SKM-1 (cell line): ENCODE measurements around the gene NSUN7.
"Not testable (repeated sequence)": the region's sequence is repeated elsewhere in the genome, so short reads cannot be mapped to it uniquely, and the experiment has no call there.

Experiments used
- DNase-seq: peaks from one replicate; lab custom pipeline; 2025; ENCODE audit not compliant: unreplicated experiment; lab: John Stamatoyannopoulos, UW

NSUN7 gene

DNA sequence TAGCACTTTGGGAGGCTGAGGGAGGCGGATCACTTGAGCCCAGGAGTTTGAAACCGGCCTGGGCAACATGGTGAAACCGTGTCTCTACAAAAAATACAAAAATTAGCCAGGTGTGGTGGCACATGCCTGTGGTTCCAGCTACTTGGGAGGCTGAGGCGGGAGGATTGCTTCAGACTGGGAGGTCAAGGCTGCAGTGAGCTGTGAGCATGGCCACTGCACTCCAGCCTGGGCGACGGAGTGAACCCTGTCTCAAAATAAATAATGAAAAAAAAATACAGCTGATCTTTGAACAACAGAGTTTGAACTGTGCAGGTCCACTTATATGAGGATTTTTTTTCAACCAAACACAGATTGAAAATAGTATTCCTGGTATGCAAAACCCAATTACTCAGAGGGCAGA lies 67.4 kb downstream of the NSUN7 start:
- DNase-seq: not testable (repeated sequence)

DNA sequence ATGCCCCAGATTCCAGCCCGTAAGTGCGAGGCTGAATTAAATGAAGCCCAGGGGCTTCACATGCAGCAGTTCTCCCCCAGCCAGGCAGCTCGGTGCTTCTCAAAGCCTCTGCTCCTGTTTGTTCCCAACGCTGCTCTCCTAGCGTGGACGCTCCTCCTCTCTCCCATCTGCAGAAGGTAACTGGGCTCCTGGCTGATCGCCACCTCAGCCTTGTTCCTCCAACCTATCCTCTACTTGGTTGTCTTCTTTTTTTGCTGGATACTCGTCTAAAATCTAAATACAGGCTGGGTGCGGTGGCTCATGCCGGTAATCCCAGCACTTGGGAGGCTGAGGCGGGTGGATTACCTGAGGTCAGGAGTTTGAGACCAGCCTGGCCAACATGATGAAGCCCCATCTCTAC lies 70.3 kb downstream of the NSUN7 start:
- no peak for DNase-seq

DNA sequence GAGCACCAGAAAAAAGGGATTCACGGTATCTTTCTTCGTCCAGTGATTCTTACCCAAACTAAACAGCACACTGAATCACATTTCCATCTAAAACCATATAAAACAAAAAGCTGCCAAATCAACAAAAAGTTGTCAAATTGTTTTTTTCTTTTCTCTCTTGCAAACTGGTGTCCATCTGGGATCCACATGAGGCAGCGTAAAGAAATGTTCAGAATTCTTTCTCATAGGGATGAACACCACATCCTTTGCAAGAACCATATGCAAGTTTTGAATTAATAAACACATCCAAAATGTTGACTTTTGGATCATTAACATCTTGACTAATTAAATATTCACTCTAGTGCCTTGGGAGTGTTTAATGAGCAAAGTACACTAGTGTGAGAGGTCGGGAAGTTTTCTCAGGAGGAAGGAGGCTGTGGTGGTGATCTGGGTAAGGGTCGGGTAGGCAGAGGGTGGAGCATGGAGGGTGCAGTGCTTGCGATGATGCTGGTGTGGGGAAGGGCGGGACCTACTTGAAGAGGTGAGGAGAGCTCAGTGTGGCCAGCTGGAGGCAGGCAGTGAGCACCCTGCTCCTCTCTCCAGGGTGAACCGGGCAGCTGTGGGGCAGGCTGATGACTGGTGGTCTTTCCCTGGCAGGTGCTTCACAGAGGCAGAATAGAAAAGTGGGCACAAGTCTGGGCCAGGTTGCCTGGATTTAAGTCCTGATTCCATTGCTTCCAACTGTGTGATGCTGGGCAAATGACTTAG lies 72.8 kb downstream of the NSUN7 start:
- DNase-seq: no peak

DNA sequence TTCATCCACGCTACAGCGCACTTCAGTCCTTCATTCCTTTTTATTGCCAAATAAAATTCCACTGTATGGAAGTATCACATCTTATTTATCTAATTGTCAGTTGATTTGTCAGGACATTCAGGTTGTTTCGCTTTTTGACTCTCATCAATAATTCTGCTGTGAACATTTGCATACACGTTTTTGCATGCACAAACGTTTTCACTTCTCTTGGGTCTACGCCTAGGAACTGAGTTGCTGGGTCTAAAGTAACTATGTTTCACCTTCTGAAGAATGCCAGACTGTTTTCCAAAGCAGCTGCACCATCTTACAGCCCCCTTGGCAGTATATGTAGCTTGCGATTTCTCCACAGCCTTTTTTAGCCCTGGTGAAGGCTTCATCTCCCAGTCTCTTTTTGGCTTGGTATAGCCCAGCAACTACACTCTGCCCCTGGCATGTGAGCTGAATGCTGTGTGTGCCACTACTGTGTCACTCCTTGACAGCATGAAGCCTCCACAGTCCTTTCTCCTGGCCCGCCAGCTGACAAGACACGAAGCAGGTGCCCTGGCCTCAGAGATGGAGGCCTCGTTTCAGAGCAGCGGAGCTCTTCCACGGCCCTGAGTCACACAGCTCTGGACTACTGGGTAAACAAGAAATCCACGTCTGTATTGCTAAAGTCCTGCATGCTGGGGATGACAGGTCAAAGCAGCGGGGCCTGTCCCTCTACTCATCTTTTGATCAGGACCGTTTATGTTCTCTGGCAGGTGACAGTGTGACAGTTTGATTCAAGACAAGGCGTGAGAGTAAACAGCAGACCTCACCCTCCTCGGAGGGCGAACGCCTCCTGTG lies 75.5 kb downstream of the NSUN7 start:
- DNase-seq: no peak

DNA sequence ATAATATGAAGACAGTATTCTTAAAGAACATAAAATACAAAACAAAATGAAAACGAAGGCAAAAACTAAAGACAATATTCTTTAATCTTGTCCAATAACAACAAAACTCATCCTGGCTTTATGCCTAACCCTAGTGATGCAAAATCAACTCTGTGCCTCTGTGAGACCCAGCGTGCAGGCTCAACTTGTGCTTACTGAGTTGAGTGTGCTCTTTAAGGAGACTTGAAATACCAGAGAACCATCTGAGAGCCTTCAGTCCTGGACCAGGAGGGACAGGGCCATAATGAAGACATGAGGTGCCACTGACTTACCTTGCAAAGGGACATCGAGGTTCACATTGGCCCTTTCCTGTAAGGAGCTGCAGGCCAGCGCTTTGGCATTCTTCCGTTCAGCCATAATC lies 77.1 kb downstream of the NSUN7 start:
- no peak for DNase-seq

DNA sequence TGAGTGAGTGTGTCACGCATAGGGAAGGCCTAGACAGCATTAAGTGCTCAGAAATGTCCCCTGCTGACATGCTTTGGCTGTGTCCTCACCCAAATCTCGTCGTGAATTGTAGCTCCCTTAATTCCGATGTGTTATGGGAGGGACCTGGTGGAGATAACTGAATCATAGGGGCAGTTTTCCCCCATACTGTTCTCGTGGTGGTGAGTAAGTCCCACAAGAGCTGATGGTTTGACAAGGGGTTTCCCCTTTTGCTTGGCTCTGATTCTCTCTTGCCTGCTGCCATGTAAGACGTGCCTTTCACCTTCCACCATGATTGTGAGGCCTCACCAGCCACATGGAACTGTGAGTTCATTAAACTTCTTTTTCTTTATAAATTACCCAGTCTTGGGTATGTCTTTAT lies 78.0 kb downstream of the NSUN7 start:
- no peak for DNase-seq

DNA sequence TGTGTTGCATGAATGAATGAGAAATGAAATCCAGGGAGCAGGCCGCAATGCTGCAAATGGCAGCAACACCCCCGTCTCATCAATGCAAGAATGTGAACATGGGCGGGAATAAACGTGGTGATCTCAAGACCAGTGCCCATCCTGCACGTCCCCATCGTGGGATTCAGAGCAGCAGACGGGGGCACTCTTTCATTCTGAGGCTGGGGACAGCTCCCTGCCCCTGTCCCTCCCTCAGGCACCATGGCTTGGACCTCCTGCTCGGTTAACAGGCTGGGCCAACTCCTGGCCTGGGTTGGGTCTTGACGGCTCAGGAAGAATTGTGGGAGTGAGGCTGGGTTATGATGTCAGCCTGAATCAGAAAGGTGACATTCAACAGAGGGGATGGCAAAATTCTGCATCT lies 78.9 kb downstream of the NSUN7 start:
- DNase-seq: no peak

DNA sequence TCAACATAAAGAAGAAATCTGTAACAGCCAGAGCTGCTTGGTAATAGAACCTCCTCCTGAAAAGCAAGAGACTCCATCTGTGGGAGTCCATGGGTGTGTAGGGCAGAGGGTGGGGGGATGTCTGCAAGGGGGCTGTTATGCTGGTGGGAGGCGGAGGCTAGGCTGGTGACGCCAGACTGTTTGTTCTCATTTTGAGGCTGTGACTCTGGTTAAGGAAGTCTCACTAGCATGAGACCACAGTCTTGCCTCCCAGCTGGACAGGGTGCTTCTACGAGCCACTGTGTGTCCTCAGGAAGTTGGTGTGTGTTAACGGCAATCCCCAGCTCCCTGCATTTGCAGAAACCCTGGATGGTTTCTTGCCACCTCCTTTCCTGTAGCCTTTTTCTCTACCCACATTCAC lies 79.8 kb downstream of the NSUN7 start:
- no peak for DNase-seq

DNA sequence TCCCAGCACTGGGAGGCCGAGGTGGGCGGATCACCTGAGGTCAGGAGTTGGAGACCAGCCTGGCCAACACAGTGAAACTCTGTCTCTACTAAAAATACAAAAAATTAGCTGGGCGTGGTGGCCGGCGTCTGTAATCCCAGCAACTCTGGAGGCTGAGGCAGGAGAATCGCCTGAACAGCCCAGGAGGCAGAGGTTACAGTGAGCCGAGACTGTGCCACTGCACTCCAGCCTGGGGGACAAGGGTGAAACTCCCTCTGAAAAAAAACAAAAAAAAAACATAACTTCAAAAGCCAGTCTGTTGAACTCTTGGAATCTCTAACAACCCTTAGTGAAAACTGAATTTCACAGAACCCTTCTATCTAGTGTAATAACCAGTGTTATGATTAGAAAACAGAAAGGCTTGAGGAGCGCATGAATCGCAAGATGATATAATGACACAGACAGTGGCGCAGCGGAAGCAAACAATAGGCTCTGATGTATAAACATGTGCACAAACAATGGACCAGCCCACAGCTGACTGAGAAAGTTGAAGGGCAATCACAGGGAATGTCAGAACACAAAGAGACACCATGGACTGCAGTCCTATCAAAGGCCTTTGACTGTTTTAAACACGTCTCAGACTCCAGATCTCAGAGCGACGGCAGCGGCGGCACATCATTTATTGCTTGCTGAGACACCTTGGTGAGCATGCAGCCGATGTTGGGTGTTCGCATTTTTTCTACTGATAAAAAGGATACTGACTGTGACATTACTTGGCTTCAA lies 81.6 kb downstream of the NSUN7 start:
- DNase-seq: no peak

DNA sequence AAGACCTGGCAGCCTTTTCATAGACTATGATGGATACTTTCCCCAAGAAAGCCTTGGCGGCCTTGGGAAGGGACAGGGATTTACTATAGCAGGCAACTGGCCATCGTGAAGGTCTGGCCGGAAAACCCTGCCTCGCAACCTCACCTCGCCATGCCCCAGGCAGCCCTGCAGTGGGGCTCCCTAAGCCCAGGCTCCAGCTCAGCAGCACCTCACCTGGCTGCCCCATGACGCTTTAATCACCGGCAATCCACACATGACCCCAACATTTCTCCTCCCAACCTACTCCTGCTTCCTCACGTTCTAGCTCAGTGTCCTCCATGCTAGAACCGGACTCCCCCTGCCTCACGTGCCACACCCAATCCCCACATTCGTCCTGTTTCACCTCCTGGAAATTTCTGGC lies 82.4 kb downstream of the NSUN7 start:
- DNase-seq: no peak

DNA sequence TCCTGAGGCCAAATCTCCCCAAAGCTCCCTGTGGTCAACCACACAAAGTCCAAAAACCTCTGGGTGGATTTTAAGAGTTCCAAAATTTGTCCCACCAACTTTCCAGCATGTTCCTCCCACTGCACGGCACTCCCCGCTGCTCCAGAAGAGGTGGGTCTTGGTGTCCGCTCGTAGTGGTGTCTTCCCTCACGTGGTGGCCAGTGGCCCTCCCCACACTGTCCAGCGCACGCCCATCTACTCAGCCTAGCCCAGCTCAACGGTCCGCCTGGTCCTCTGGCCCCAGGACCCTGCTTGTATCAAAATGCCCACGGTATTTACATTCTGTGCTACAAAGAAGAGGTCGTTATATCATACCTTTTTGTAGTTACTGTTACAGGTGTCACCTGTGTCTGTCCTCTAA lies 83.5 kb downstream of the NSUN7 start:
- no peak for DNase-seq

DNA sequence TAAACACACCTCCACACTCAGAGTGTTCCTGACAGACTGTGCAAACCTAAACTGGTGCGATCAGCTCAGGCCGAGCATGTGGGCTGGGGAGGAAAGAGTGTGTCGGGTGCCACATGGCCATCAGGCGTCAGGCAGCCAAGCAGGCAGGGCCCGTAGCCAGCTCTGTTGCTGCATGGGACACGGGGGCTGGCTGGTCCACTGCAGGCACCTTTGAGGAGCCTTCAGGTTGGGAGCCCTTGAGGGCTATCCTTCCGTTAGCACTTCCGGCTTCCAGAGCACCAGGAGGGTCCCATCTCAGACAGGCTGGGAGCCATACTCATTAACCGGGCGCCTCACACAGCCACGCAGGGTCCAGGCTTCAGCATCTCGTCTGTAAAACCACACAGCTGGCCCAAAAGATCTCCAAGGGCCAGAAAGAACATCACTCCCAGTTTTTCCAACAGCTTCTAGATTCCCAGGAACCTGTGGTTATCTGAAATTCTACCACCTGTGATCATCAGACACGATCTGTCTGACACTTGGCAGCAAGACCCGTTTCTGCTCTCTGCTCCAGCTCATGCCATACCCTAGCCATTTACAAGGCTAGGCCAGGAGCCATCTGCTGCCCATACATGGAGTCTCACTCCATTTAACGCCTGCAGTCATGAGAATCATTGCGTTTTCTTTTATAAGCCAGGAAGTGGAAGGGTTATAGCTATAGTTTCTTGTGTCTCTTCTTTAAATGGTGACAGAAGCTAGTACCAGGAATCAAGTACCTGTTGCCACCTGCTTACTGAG lies 87.5 kb downstream of the NSUN7 start:
- no peak for DNase-seq

DNA sequence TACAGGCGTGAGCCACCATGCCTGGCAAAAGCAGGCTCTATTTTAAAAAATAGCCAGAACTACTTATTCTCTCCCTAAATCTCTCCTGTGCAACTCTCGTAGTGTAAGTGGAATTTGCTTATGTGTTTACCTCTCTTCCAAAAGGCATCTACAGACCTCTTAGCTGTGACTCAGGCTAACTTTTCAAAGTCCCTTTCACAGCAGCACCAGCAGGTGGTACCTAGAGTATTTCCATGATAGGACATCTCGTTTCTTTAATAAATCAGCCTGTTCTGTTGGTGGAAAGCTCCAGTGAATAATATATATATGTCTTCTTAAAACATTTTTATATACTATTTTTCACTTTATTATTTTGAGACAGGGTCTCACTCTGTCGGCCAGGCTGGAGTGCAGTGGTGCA lies 89.0 kb downstream of the NSUN7 start:
- no peak for DNase-seq

DNA sequence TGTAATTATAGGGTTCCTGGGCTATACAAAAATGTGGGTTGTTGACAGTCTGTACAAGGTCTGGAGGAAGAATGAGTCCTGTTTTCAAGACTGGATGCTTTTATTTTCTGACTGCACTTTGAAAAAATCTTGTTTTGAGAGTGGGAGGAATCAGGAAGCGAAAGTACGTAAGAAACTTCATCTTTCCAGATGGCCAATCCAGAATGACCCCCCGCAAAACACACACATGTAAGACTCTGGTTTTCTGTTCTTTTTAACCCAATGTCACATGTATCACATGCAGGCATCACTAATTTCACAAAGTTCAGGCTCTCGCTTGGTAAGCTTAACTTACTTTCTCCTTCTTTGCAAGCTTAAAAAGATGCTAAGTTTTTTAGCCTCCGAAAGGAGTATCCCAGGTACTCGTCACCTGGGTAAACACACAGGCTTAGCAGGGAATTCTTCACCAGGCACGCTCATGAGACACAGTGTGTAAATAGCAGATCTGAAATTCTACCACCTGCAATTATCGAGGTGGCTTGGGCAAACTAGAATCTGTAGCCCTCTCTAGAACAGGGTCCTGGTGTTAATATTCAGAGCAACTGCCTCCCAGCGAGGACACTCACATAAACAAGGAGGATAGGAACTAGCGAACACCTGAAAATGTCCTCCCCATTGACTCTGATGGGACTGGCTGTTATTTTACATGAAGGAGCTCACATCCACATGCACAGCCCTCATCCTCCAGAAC lies 90.7 kb downstream of the NSUN7 start:
- DNase-seq: no peak

DNA sequence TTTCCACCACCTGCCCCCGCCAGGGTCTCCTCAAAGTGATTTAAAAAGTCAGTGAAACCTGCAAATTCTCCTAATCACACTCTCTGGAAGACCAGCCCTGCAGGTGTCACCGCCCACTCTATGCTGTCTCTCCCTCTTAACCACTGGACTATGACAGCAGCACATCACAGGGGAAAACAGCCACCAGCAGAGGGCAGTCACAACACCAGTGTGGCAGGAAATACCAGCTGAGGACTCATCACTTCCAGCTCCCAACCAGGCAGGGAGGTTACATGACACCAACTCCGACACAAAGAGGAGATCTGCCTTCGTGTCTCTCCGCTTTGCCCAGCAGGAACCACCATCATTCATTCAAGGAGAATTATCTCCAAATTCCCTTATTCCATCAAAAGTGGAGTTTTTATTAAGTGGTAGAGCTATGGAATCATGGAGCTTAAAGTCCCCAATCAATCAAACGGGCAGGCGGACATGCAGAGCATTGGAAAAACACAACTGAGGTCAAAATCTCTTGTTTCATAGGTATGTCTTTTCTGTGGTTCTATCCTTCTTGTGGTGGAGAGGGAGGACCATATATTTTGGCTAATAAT lies 91.3 kb downstream of the NSUN7 start:
- DNase-seq: peak; percentile 62

DNA sequence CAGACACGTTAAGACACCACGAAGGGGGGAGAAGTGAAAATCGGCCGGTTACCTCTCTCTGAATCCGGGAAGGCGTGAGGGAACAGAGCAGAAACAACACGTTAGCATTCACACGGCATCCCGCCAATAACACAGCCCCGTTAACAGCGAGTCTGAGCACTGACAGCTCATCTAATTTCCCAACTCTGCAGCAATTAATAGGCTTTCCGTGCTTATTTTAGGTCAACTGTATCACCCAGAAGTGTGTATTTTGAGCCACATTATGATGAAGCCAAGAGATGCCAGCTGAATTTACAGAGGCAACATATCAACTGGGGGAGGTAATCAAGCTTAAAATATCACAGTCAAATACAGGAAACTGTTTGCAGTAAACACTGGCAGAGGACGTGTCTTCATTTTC lies 92.6 kb downstream of the NSUN7 start:
- no peak for DNase-seq

DNA sequence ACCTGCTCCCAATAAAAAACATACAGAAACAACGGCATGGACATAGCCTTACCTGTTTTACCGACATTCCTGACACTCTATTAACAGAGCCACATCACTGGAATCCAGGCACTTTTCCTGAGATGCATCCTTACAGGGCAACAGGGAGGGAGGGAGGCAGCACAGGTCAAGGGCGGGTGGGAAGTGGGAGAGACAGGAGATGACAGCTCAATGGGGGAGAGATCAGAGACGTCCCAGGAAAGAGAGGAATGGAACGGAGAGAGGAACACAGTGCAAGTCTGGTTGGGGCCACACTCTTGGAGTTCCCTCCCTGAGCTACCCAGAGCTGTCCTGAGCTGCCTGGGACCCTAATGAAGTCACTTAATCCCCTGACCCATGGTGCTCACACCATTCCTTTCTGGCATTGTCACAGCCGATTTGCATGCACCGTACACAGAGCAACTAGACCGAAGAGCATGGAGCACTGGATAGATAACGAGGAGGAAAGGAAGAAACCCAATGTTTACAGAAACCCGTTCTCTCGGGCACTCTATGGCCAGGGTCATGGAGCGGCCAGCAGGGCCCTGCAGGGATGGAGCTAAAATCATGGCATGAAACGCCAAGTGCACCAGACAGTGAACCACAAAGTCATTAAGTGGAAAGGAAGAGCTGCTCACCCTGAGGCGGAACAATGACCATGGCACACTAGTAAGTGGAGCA lies 93.1 kb downstream of the NSUN7 start:
- no peak for DNase-seq

DNA sequence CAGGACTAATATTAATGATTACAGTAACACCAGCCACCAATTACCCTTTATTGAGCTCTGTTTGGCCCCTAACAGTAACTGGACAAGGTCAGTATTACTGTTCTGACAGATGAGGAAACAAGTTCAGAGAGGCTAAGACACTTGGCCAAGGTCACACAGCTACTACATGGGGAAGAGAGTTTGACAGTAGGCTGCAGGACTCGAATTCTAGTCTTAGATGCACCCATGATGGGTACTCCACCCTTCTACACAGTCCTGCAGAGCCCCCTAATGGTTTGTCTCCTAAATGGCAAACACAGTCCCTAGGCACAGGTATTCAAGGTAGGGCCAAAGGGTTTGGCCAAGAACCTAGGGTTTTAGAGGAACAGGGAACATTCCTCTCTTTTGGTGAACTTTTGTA lies 93.9 kb downstream of the NSUN7 start:
- DNase-seq: no peak

DNA sequence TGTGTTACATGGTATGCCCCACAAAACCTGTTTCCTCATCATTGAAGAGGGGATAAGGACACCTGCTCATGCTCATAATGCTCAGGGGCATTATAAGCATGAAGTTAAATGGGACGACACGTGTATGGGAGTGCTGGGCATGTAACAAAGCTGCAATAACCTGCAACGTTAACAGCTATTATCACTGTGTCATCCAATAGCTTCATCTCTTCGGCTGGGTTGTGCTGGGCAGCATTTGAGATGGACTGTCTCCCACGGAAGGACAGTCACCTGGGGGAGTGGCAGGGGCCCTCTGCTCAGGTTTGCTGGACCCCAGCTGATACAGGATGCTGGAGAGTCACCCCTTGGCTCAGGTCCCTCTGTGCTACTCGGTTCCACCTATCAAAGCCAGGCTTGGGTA lies 94.5 kb downstream of the NSUN7 start:
- no peak for DNase-seq
